ENCODE data around the gene NIN. TPM values are rescaled to one million over a fixed set of nuclear protein-coding genes. Genes with fewer than 3 reads are reported as not detected.

NIN gene
- total RNA-seq, 1 experiment from 2014 or later: 26.6 TPM

GRCh38 chr14:50675597-50675996 lies 155.4 kb downstream of the NIN start:
- Mint-ChIP-seq H3K4me1 (ENCODE audit: low read depth, unreplicated experiment) (peaks cover 50% of the 10 kb centered on the region), H3K9me3 (ENCODE audit: low read depth, unreplicated experiment) (no peaks in the 10 kb centered on the region), H3K4me3 (ENCODE audit: low read depth, unreplicated experiment) (no peak overlapping the region), H3K27me3 (ENCODE audit: unreplicated experiment) (no peaks in the 10 kb centered on the region), H3K27ac (ENCODE audit: unreplicated experiment) (peak overlapping the region; percentile 15), H3K36me3 (ENCODE audit: insufficient read depth, unreplicated experiment) (no peaks in the 10 kb centered on the region)
- no TSS peak for BruUV-seq (replicated peaks)
- TF ChIP-seq, protein P1, sequence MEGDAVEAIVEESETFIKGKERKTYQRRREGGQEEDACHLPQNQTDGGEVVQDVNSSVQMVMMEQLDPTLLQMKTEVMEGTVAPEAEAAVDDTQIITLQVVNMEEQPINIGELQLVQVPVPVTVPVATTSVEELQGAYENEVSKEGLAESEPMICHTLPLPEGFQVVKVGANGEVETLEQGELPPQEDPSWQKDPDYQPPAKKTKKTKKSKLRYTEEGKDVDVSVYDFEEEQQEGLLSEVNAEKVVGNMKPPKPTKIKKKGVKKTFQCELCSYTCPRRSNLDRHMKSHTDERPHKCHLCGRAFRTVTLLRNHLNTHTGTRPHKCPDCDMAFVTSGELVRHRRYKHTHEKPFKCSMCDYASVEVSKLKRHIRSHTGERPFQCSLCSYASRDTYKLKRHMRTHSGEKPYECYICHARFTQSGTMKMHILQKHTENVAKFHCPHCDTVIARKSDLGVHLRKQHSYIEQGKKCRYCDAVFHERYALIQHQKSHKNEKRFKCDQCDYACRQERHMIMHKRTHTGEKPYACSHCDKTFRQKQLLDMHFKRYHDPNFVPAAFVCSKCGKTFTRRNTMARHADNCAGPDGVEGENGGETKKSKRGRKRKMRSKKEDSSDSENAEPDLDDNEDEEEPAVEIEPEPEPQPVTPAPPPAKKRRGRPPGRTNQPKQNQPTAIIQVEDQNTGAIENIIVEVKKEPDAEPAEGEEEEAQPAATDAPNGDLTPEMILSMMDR (IDR thresholded peaks at IDR 0.05; ENCODE audit: unreplicated experiment): no peak
- CTCF ChIA-PET: interaction anchor here (1.0 kb wide), 1 partner anchor 9 kb away, joined by 3 read pairs; no protein-coding TSS in a partner anchor
- intact Hi-C loops (cut with micrococcal nuclease; ENCODE audit: unreplicated experiment): no loop called here
- no peak for DNase-seq

GRCh38 chr14:50670866-50671256 lies 160.1 kb downstream of the NIN start:
- CTCF ChIA-PET: no interaction called here
- Mint-ChIP-seq H3K36me3 (ENCODE audit: insufficient read depth, unreplicated experiment) (no peaks in the 10 kb centered on the region), H3K9me3 (ENCODE audit: low read depth, unreplicated experiment) (no peaks in the 10 kb centered on the region), H3K27me3 (ENCODE audit: unreplicated experiment) (no peaks in the 10 kb centered on the region), H3K27ac (ENCODE audit: unreplicated experiment) (no peak overlapping the region), H3K4me1 (ENCODE audit: low read depth, unreplicated experiment) (peaks cover 12% of the 10 kb centered on the region), H3K4me3 (ENCODE audit: low read depth, unreplicated experiment) (no peak overlapping the region)
- DNase-seq: no peak
- TF ChIP-seq, protein P1 (IDR thresholded peaks at IDR 0.05; ENCODE audit: unreplicated experiment): no peak
- BruUV-seq (replicated peaks): no TSS peak
- intact Hi-C loops (cut with micrococcal nuclease; ENCODE audit: unreplicated experiment): no loop called here

GRCh38 chr14:50670196-50670865 lies 160.6 kb downstream of the NIN start:
- CTCF ChIA-PET: interaction anchor here (0.5 to 1.6 kb wide), 2 partner anchors 11 to 13 kb away, joined by 4 read pairs; no protein-coding TSS in a partner anchor
- no peaks in the 10 kb centered on the region for H3K27me3 Mint-ChIP-seq (ENCODE audit: unreplicated experiment)
- DNase-seq: peak; percentile 29
- H3K4me1 Mint-ChIP-seq (ENCODE audit: low read depth, unreplicated experiment): peaks cover 7% of the 10 kb centered on the region
- H3K36me3 Mint-ChIP-seq (ENCODE audit: insufficient read depth, unreplicated experiment): no peaks in the 10 kb centered on the region
- no TSS peak for BruUV-seq (replicated peaks)
- TF ChIP-seq, protein P1 (IDR thresholded peaks at IDR 0.05; ENCODE audit: unreplicated experiment): no peak
- no peak overlapping the region for H3K4me3 Mint-ChIP-seq (ENCODE audit: low read depth, unreplicated experiment)
- no peak overlapping the region for H3K27ac Mint-ChIP-seq (ENCODE audit: unreplicated experiment)
- intact Hi-C loops (cut with micrococcal nuclease; ENCODE audit: unreplicated experiment): no loop called here
- no peaks in the 10 kb centered on the region for H3K9me3 Mint-ChIP-seq (ENCODE audit: low read depth, unreplicated experiment)

Other genes starting within 250 kb of the NIN start
- gene SAV1, start 162.9 kb downstream of the NIN start, total RNA-seq (2022): 45.7 and 62.2 TPM in 2 replicates
- not detected in 2 replicates for gene ABHD12B, start 40.9 kb upstream of the NIN start, total RNA-seq (2022)
- 39.5 and 41.2 TPM in 2 replicates for gene PYGL, start 113.3 kb upstream of the NIN start, total RNA-seq (2022)